HG02938 (cell line): Measurements from ENCODE around the gene AKAP13.
A peak's percentile ranks its signal among the peaks of the same experiment; 100 is the strongest.

ENCODE experiments used
- ATAC-seq: cut with Tn5 transposase; IDR thresholded peaks from one replicate; pipeline ENCODE4 v1.9.1; 2021; ENCODE audit warnings: mild to moderate bottlenecking, moderate library complexity; ENCODE audit not compliant: unreplicated experiment

Gene AKAP13

GRCh38 chr15:85381850-85382751, 1.7 kb downstream of the AKAP13 start:
- ATAC-seq, result no peak

GRCh38 chr15:85382942-85383341, 2.5 kb downstream of the AKAP13 start:
- no peak for ATAC-seq

GRCh38 chr15:85383470-85384148, 3.2 kb downstream of the AKAP13 start:
- ATAC-seq, result no peak

GRCh38 chr15:85386261-85386660, 5.9 kb downstream of the AKAP13 start:
- ATAC-seq, result no peak

- ATAC-seq, result no peak
Measured at GRCh38 chr15:85388566-85389305, 8.3 kb downstream of the AKAP13 start.

- no peak for ATAC-seq
Measured at GRCh38 chr15:85389306-85389650, 8.9 kb downstream of the AKAP13 start.

- no peak for ATAC-seq
Measured at GRCh38 chr15:85389772-85390171, 9.4 kb downstream of the AKAP13 start.

GRCh38 chr15:85393210-85393609, 12.8 kb downstream of the AKAP13 start:
- ATAC-seq, result no peak

GRCh38 chr15:85394554-85395333, 14.3 kb downstream of the AKAP13 start:
- no peak for ATAC-seq

- ATAC-seq, result no peak
Measured at GRCh38 chr15:85396554-85396953, 16.2 kb downstream of the AKAP13 start.

GRCh38 chr15:85397151-85397550, 16.7 kb downstream of the AKAP13 start:
- no peak for ATAC-seq

GRCh38 chr15:85397926-85398325, 17.5 kb downstream of the AKAP13 start:
- no peak for ATAC-seq

- ATAC-seq, result no peak
Measured at GRCh38 chr15:85398822-85399221, 18.4 kb downstream of the AKAP13 start.

GRCh38 chr15:85399627-85400026, 19.2 kb downstream of the AKAP13 start:
- no peak for ATAC-seq

- no peak for ATAC-seq
Measured at GRCh38 chr15:85400606-85401005, 20.2 kb downstream of the AKAP13 start.

- peak; percentile 74 for ATAC-seq
Measured at GRCh38 chr15:85401108-85401774, 20.8 kb downstream of the AKAP13 start.

- no peak for ATAC-seq
Measured at GRCh38 chr15:85402195-85402881, 21.9 kb downstream of the AKAP13 start.

GRCh38 chr15:85403745-85404144, 23.3 kb downstream of the AKAP13 start:
- no peak for ATAC-seq

- ATAC-seq, result no peak
Measured at GRCh38 chr15:85404176-85404917, 23.9 kb downstream of the AKAP13 start.
